B cell (primary cell): ENCODE measurements around the gene C19orf47.

Experiments used
- CTCF ChIP-seq: fragments of 200-600 bp; IDR thresholded peaks from one replicate; pipeline ENCODE4 v1.8.0; 2022; ENCODE audit warnings: antibody characterized with exemption, mild to moderate bottlenecking
- EZH2 ChIP-seq: IDR thresholded peaks from 2 replicates; pipeline ENCODE4 v1.6.1; 2012; ENCODE audit warnings: borderline replicate concordance, low read depth, mild to moderate bottlenecking, moderate library complexity, low read length; ENCODE audit not compliant: insufficient read depth, poor library complexity, severe bottlenecking

- TF ChIP-seq CTCF = no peak
- no peak for TF ChIP-seq EZH2
These were observed 61.2 kb downstream of the C19orf47 start for GRCh38 chr19:40286971-40287421.
